ENCODE data around the gene CELF1. TPM values are rescaled to one million over a fixed set of nuclear protein-coding genes. Genes with fewer than 3 reads are reported as not detected.

Gene CELF1
- total and polyA plus RNA-seq, 9 of the 15 experiments (the other 6 are each of a cell fraction or from before 2014, with no cell fraction given): 11.3 to 142 (median 77.4) TPM

DNA sequence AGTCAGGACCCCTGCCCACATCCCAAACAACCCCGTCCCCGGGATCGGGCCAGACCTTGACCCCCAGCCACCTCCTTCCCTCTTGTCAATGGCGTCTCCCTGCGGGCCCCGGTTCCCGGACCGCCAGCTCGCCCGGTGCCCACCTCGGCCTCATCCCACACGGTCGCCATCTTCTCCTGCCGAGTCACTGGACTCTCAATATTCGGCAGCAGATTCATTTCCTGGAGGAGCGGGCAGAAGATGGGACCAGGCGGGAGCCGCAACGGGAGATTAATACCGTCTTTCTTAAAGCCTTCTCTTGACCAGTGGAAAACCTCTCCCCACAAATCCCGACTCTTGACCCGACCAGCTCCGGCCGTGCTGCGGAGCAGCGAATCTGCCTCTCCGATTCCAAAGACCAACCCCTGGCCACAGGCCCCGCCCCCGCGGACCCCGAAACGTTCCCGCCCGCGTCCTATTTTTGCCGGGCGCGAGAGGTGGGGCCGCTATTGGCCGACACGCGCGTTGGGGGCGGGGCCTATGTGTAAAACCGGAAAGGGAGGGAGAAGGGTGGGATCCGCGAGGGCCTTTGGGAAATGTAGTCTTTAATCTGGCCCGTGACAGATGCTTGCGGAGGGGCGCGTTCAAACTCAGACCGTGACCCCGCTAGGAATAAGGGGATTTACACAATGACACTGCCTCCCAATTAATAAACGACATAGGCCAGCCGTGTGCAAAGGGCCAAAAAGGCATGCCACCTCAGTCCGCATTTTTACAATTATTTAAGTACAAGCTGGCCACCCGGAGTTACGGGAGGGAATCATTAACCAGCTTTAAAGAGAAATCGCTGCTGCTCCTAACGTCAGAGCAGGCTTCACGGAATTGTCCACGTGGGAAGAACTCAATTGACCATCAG lies 126.6 kb downstream of the CELF1 start, which contains the start of gene PSMC3 (continued):
- TF ChIP-seq, protein P1, sequence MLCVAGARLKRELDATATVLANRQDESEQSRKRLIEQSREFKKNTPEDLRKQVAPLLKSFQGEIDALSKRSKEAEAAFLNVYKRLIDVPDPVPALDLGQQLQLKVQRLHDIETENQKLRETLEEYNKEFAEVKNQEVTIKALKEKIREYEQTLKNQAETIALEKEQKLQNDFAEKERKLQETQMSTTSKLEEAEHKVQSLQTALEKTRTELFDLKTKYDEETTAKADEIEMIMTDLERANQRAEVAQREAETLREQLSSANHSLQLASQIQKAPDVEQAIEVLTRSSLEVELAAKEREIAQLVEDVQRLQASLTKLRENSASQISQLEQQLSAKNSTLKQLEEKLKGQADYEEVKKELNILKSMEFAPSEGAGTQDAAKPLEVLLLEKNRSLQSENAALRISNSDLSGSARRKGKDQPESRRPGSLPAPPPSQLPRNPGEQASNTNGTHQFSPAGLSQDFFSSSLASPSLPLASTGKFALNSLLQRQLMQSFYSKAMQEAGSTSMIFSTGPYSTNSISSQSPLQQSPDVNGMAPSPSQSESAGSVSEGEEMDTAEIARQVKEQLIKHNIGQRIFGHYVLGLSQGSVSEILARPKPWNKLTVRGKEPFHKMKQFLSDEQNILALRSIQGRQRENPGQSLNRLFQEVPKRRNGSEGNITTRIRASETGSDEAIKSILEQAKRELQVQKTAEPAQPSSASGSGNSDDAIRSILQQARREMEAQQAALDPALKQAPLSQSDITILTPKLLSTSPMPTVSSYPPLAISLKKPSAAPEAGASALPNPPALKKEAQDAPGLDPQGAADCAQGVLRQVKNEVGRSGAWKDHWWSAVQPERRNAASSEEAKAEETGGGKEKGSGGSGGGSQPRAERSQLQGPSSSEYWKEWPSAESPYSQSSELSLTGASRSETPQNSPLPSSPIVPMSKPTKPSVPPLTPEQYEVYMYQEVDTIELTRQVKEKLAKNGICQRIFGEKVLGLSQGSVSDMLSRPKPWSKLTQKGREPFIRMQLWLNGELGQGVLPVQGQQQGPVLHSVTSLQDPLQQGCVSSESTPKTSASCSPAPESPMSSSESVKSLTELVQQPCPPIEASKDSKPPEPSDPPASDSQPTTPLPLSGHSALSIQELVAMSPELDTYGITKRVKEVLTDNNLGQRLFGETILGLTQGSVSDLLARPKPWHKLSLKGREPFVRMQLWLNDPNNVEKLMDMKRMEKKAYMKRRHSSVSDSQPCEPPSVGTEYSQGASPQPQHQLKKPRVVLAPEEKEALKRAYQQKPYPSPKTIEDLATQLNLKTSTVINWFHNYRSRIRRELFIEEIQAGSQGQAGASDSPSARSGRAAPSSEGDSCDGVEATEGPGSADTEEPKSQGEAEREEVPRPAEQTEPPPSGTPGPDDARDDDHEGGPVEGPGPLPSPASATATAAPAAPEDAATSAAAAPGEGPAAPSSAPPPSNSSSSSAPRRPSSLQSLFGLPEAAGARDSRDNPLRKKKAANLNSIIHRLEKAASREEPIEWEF (CRISPR knock-in tag; IDR thresholded peaks at IDR 0.05): no peak
- peak; percentile 63; the same call in 1 of the 2 replicates for TF ChIP-seq KLF10 (CRISPR knock-in tag; IDR thresholded peaks at IDR 0.05)
- TF ChIP-seq SP2 (IDR thresholded peaks at IDR 0.05; ENCODE audit: extremely low read depth, low read depth, low read length, poor library complexity, severe bottlenecking): peak; percentile 50
- TF ChIP-seq, protein P2, sequence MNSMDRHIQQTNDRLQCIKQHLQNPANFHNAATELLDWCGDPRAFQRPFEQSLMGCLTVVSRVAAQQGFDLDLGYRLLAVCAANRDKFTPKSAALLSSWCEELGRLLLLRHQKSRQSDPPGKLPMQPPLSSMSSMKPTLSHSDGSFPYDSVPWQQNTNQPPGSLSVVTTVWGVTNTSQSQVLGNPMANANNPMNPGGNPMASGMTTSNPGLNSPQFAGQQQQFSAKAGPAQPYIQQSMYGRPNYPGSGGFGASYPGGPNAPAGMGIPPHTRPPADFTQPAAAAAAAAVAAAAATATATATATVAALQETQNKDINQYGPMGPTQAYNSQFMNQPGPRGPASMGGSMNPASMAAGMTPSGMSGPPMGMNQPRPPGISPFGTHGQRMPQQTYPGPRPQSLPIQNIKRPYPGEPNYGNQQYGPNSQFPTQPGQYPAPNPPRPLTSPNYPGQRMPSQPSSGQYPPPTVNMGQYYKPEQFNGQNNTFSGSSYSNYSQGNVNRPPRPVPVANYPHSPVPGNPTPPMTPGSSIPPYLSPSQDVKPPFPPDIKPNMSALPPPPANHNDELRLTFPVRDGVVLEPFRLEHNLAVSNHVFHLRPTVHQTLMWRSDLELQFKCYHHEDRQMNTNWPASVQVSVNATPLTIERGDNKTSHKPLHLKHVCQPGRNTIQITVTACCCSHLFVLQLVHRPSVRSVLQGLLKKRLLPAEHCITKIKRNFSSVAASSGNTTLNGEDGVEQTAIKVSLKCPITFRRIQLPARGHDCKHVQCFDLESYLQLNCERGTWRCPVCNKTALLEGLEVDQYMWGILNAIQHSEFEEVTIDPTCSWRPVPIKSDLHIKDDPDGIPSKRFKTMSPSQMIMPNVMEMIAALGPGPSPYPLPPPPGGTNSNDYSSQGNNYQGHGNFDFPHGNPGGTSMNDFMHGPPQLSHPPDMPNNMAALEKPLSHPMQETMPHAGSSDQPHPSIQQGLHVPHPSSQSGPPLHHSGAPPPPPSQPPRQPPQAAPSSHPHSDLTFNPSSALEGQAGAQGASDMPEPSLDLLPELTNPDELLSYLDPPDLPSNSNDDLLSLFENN (IDR thresholded peaks at IDR 0.05; ENCODE audit: low read depth in 2 of 2, low read length in 2 of 2): 0 out of 4 replicates have a peak, but pooled peaks of 1 of the 2 experiments have one; percentile 34
- no peak for TF ChIP-seq RFX7 (CRISPR knock-in tag; IDR thresholded peaks at IDR 0.05)
- no peak for TF ChIP-seq SRSF1 (IDR thresholded peaks at IDR 0.05; ENCODE audit: low read depth, low read length)
- TF ChIP-seq, protein P3, sequence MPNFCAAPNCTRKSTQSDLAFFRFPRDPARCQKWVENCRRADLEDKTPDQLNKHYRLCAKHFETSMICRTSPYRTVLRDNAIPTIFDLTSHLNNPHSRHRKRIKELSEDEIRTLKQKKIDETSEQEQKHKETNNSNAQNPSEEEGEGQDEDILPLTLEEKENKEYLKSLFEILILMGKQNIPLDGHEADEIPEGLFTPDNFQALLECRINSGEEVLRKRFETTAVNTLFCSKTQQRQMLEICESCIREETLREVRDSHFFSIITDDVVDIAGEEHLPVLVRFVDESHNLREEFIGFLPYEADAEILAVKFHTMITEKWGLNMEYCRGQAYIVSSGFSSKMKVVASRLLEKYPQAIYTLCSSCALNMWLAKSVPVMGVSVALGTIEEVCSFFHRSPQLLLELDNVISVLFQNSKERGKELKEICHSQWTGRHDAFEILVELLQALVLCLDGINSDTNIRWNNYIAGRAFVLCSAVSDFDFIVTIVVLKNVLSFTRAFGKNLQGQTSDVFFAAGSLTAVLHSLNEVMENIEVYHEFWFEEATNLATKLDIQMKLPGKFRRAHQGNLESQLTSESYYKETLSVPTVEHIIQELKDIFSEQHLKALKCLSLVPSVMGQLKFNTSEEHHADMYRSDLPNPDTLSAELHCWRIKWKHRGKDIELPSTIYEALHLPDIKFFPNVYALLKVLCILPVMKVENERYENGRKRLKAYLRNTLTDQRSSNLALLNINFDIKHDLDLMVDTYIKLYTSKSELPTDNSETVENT (CRISPR knock-in tag; IDR thresholded peaks at IDR 0.05): peak; percentile 62; the same call in 1 of the 2 replicates
- TF ChIP-seq, protein P4, sequence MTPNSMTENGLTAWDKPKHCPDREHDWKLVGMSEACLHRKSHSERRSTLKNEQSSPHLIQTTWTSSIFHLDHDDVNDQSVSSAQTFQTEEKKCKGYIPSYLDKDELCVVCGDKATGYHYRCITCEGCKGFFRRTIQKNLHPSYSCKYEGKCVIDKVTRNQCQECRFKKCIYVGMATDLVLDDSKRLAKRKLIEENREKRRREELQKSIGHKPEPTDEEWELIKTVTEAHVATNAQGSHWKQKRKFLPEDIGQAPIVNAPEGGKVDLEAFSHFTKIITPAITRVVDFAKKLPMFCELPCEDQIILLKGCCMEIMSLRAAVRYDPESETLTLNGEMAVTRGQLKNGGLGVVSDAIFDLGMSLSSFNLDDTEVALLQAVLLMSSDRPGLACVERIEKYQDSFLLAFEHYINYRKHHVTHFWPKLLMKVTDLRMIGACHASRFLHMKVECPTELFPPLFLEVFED (CRISPR knock-in tag; conservative IDR thresholded peaks at IDR 0.05): 0 out of 2 replicates have a peak, but pooled peaks have one; percentile 76
- no peak for TF ChIP-seq RAD51 (IDR thresholded peaks at IDR 0.05; ENCODE audit: borderline replicate concordance, low read depth)
- TF ChIP-seq ETS2 (tag; IDR thresholded peaks at IDR 0.05; ENCODE audit: borderline replicate concordance, poor library complexity, severe bottlenecking): no peak
